ENCODE data around the gene PLEKHJ1. TPM values are rescaled to one million over a fixed set of nuclear protein-coding genes. Genes with fewer than 3 reads are reported as not detected.
"Not testable (repeated sequence)": the region's sequence is repeated elsewhere in the genome, so short reads cannot be mapped to it uniquely, and the experiment has no call there.

PLEKHJ1 gene
- total RNA-seq, 2 experiments from 2014 or later = 78.0 to 79.9 TPM

- ChIA-PET CTCF (interaction anchor here (1.7 kb wide), 1 partner anchor 10 kb away, joined by 4 read pairs; no protein-coding TSS in a partner anchor), POLR2A (no interaction called here)
- DNase-seq (no peak), ATAC-seq (no peak)
- Mint-ChIP-seq H3K27me3 (ENCODE audit: low read depth) (no peaks in the 10 kb centered on the region), H3K4me3 (no peak overlapping the region), H3K4me1 (ENCODE audit: low read depth) (peaks cover 4% of the 10 kb centered on the region), H3K9me3 (ENCODE audit: insufficient read depth) (no peaks in the 10 kb centered on the region), H3K36me3 (ENCODE audit: low read depth) (peaks cover 32% of the 10 kb centered on the region), H3K27ac (no peak overlapping the region)
Observed at GRCh38 chr19:2208975-2209374, 27.2 kb downstream of the PLEKHJ1 start.

- no peak overlapping the region for H3K27ac Mint-ChIP-seq
- CTCF ChIA-PET = interaction anchor here (1.5 to 1.7 kb wide), 2 partner anchors 8 to 9 kb away, joined by 3 to 4 read pairs; no protein-coding TSS in a partner anchor
Observed at GRCh38 chr19:2207991-2208860, 27.9 kb downstream of the PLEKHJ1 start.

DNA sequence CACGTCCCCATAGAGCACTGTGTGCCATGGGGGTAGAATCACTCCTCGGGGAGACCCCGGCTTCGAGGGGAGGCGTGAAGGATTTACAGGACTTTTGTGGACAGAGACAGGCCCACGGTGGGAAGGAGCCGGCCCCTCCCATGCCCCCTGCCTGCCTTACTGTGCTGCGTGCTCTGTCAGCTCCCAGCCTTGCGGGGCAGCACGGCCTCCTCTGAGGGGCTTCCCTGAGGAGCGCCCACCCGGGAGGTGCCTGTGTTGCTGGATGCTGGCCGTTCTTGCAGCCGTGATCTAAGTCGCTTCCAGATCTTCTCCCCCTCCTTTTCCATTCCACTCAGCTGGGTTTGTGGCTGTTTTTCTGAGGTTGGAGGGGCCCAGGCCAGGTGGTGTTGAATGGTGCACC is 29.1 kb downstream of the PLEKHJ1 start:
- CTCF ChIA-PET = interaction anchor here (1.5 kb wide), 1 partner anchor 9 kb away, joined by 3 read pairs; no protein-coding TSS in a partner anchor
- ATAC-seq = no peak

More at GRCh38 chr19:2207991-2208860, 27.9 kb downstream of the PLEKHJ1 start:
- Mint-ChIP-seq H3K9me3 (ENCODE audit: insufficient read depth) (no peaks in the 10 kb centered on the region), H3K36me3 (ENCODE audit: low read depth) (peaks cover 32% of the 10 kb centered on the region), H3K4me1 (ENCODE audit: low read depth) (peaks cover 4% of the 10 kb centered on the region), H3K27me3 (ENCODE audit: low read depth) (no peaks in the 10 kb centered on the region), H3K4me3 (no peak overlapping the region)
- DNase-seq (peak; percentile 63), ATAC-seq (peak; percentile 74)
- POLR2A ChIA-PET = no interaction called here

GRCh38 chr19:2202366-2202765 is 33.8 kb downstream of the PLEKHJ1 start:
- CTCF ChIA-PET = no interaction called here
- DNase-seq (no peak), ATAC-seq (no peak)
- H3K27me3 Mint-ChIP-seq (ENCODE audit: low read depth) = no peaks in the 10 kb centered on the region
- no peak overlapping the region for H3K4me3 Mint-ChIP-seq
- no peaks in the 10 kb centered on the region for H3K9me3 Mint-ChIP-seq (ENCODE audit: insufficient read depth)
- no peak overlapping the region for H3K27ac Mint-ChIP-seq
- H3K4me1 Mint-ChIP-seq (ENCODE audit: low read depth) = no peaks in the 10 kb centered on the region
- H3K36me3 Mint-ChIP-seq (ENCODE audit: low read depth) = peaks cover 15% of the 10 kb centered on the region
- POLR2A ChIA-PET = no interaction called here

More for the DNA sequence above, 29.1 kb downstream of the PLEKHJ1 start:
- H3K4me3 Mint-ChIP-seq = no peak overlapping the region
- POLR2A ChIA-PET = no interaction called here
- no peaks in the 10 kb centered on the region for H3K27me3 Mint-ChIP-seq (ENCODE audit: low read depth)
- DNase-seq = no peak
- H3K27ac Mint-ChIP-seq = no peak overlapping the region
- H3K9me3 Mint-ChIP-seq (ENCODE audit: insufficient read depth) = no peaks in the 10 kb centered on the region
- peaks cover 31% of the 10 kb centered on the region for H3K36me3 Mint-ChIP-seq (ENCODE audit: low read depth)
- peaks cover 4% of the 10 kb centered on the region for H3K4me1 Mint-ChIP-seq (ENCODE audit: low read depth)

GRCh38 chr19:2201473-2202148 is 34.5 kb downstream of the PLEKHJ1 start:
- ATAC-seq = no peak
- H3K27me3 Mint-ChIP-seq (ENCODE audit: low read depth) = no peaks in the 10 kb centered on the region
- H3K27ac Mint-ChIP-seq = no peak overlapping the region
- ChIA-PET POLR2A (interaction anchor here (0.5 kb wide), 1 partner anchor 12 kb away, joined by 3 read pairs; no protein-coding TSS in a partner anchor), CTCF (no interaction called here)
- DNase-seq = no peak
- no peaks in the 10 kb centered on the region for H3K4me1 Mint-ChIP-seq (ENCODE audit: low read depth)
- no peaks in the 10 kb centered on the region for H3K9me3 Mint-ChIP-seq (ENCODE audit: insufficient read depth)
- no peak overlapping the region for H3K4me3 Mint-ChIP-seq
- peaks cover 12% of the 10 kb centered on the region for H3K36me3 Mint-ChIP-seq (ENCODE audit: low read depth)

- H3K4me1 Mint-ChIP-seq (ENCODE audit: low read depth); H3K9me3 Mint-ChIP-seq (ENCODE audit: insufficient read depth); H3K27me3 Mint-ChIP-seq (ENCODE audit: low read depth); H3K4me3 Mint-ChIP-seq; ATAC-seq; POLR2A ChIA-PET; H3K27ac Mint-ChIP-seq; DNase-seq; CTCF ChIA-PET: not testable (repeated sequence)
- H3K36me3 Mint-ChIP-seq (ENCODE audit: low read depth) = peaks cover 10% of the 10 kb centered on the region
Observed at GRCh38 chr19:2200624-2201294, 35.4 kb downstream of the PLEKHJ1 start.

GRCh38 chr19:2199861-2200623 is 36.1 kb downstream of the PLEKHJ1 start:
- Mint-ChIP-seq H3K4me1 (ENCODE audit: low read depth) (no peaks in the 10 kb centered on the region), H3K27ac (no peak overlapping the region), H3K36me3 (ENCODE audit: low read depth) (peaks cover 6% of the 10 kb centered on the region), H3K27me3 (ENCODE audit: low read depth) (no peaks in the 10 kb centered on the region), H3K4me3 (no peak overlapping the region), H3K9me3 (ENCODE audit: insufficient read depth) (no peaks in the 10 kb centered on the region)
- CTCF ChIA-PET = interaction anchor here (1.2 to 1.4 kb wide), 2 partner anchors 8 to 29 kb away, joined by 3 to 4 read pairs; no protein-coding TSS in a partner anchor
- ATAC-seq (no peak), DNase-seq (no peak)
- POLR2A ChIA-PET = no interaction called here

GRCh38 chr19:2199215-2199614 is 36.9 kb downstream of the PLEKHJ1 start:
- no peak for ATAC-seq
- no peak overlapping the region for H3K4me3 Mint-ChIP-seq
- no peaks in the 10 kb centered on the region for H3K9me3 Mint-ChIP-seq (ENCODE audit: insufficient read depth)
- H3K27ac Mint-ChIP-seq = no peak overlapping the region
- no peak for DNase-seq
- peaks cover 6% of the 10 kb centered on the region for H3K36me3 Mint-ChIP-seq (ENCODE audit: low read depth)
- ChIA-PET POLR2A (no interaction called here), CTCF (interaction anchor here (1.2 to 1.4 kb wide), 2 partner anchors 9 to 28 kb away, joined by 3 to 4 read pairs; no protein-coding TSS in a partner anchor)
- no peaks in the 10 kb centered on the region for H3K4me1 Mint-ChIP-seq (ENCODE audit: low read depth)
- H3K27me3 Mint-ChIP-seq (ENCODE audit: low read depth) = no peaks in the 10 kb centered on the region

- H3K4me3 Mint-ChIP-seq = no peak overlapping the region
- H3K4me1 Mint-ChIP-seq (ENCODE audit: low read depth) = no peaks in the 10 kb centered on the region
- CTCF ChIA-PET = interaction anchor here (1.4 kb wide), 1 partner anchor 10 kb away, joined by 4 read pairs; no protein-coding TSS in a partner anchor
- H3K9me3 Mint-ChIP-seq (ENCODE audit: insufficient read depth) = no peaks in the 10 kb centered on the region
- POLR2A ChIA-PET = no interaction called here
- no peak for DNase-seq
- H3K27ac Mint-ChIP-seq = no peak overlapping the region
- no peak for ATAC-seq
- H3K27me3 Mint-ChIP-seq (ENCODE audit: low read depth) = no peaks in the 10 kb centered on the region
- H3K36me3 Mint-ChIP-seq (ENCODE audit: low read depth) = peaks cover 5% of the 10 kb centered on the region
Observed at GRCh38 chr19:2198317-2198716, 37.8 kb downstream of the PLEKHJ1 start.

- Mint-ChIP-seq H3K27ac (no peak overlapping the region), H3K36me3 (ENCODE audit: low read depth) (peaks cover 9% of the 10 kb centered on the region), H3K4me1 (ENCODE audit: low read depth) (no peaks in the 10 kb centered on the region), H3K9me3 (ENCODE audit: insufficient read depth) (no peaks in the 10 kb centered on the region), H3K4me3 (no peak overlapping the region), H3K27me3 (ENCODE audit: low read depth) (no peaks in the 10 kb centered on the region)
- ChIA-PET POLR2A (no interaction called here), CTCF (no interaction called here)
- no peak for ATAC-seq
- DNase-seq = no peak
Observed at GRCh38 chr19:2197270-2197669, 38.9 kb downstream of the PLEKHJ1 start.

DNA sequence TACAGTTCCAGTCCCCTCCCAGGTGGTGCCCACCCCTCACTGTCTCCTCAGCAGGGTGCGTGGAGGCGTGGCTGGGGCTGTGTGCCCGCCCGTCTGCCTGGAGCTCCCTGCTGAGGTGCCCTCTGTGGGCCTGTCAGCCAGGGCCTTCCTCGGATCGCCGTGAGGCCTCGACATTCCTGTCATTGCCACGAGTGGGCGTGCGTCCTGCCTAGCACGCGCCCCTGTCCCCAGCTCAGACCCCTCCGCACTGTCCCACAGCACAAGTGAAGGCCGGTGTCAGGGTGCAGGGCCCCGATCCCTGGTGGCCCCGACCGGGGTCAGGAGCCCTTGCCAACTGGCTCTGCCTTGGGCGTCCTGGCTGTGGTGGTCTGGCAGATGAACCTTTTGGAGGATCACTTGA is 40.2 kb downstream of the PLEKHJ1 start:
- Mint-ChIP-seq H3K9me3 (ENCODE audit: insufficient read depth) (no peaks in the 10 kb centered on the region), H3K36me3 (ENCODE audit: low read depth) (peaks cover 17% of the 10 kb centered on the region), H3K4me3 (no peak overlapping the region), H3K27ac (no peak overlapping the region), H3K4me1 (ENCODE audit: low read depth) (no peaks in the 10 kb centered on the region), H3K27me3 (ENCODE audit: low read depth) (no peaks in the 10 kb centered on the region)
- POLR2A ChIA-PET = no interaction called here
- DNase-seq (no peak), ATAC-seq (no peak)
- CTCF ChIA-PET = no interaction called here

All from activated CD8-positive, alpha-beta T cell treated with anti-CD3 and anti-CD28 coated beads, Interleukin-2, amount 10 ng/mL, durations not matched to agents 7 days and 5 days (primary cell).